Lower lobe of right lung (tissue), 2 donors: Measurements from ENCODE around the gene FLT3. TPM values are rescaled to one million over a fixed set of nuclear protein-coding genes. Genes with fewer than 3 reads are reported as not detected.
"Not testable (repeated sequence)": the region's sequence is repeated elsewhere in the genome, so short reads cannot be mapped to it uniquely, and the experiment has no call there.

Experiments used
- ATAC-seq, 2 donors: fragments of 200-7000 bp; cut with Tn5 transposase; one replicate each; pipeline ENCODE4 v1.9.1; 2020 to 2022; ENCODE audit warnings: mild to moderate bottlenecking in 2 of 2, moderate library complexity in 2 of 2
- DNase-seq: peaks from one replicate; pipeline ENCODE4 v3.0.0-alpha.2; 2020
- H3K27ac ChIP-seq: fragments of 200-600 bp; one replicate; pipeline ENCODE4 v1.8.0; 2022
- H3K27me3 ChIP-seq: fragments of 200-600 bp; one replicate; pipeline ENCODE4 v1.8.0; 2022; ENCODE audit warnings: low read depth
- H3K36me3 ChIP-seq: fragments of 200-600 bp; one replicate; pipeline ENCODE4 v1.8.0; 2022; ENCODE audit warnings: mild to moderate bottlenecking
- H3K4me1 ChIP-seq: fragments of 200-600 bp; one replicate; pipeline ENCODE4 v1.8.0; 2022
- H3K4me3 ChIP-seq: fragments of 200-600 bp; one replicate; pipeline ENCODE4 v1.8.0; 2022; ENCODE audit warnings: mild to moderate bottlenecking
- H3K9me3 ChIP-seq: fragments of 200-600 bp; one replicate; pipeline ENCODE4 v1.8.0; 2022
- CTCF ChIP-seq: fragments of 200-600 bp; IDR thresholded peaks from one replicate; pipeline ENCODE4 v1.8.0; 2022; ENCODE audit warnings: antibody characterized with exemption, mild to moderate bottlenecking
- intact Hi-C: fragments of 100-400 bp; cut with DNase I; formaldehyde crosslinking; loops from one replicate; pipeline ENCODE4 v1.11.0; 2022
- total RNA-seq: library from RNA; stranded (reverse); fragmentation: NEBNext Ultra II Directional; extraction: Animal tissue kit (Norgen Biotek cat#: 25700); gene quantifications from one replicate; pipeline ENCODE4 v1.2.1, GENCODE V29; 2021
- donor health status: DM: no; HTN: yes; CAD: no; lungs with severe emphysema.

Gene FLT3
- total RNA-seq, 1 donor from 2014 or later: 1.6 TPM

GRCh38 chr13:28097503-28097902 is 2.9 kb downstream of the FLT3 start:
- H3K9me3 ChIP-seq: no peaks in the 10 kb centered on the region
- intact Hi-C loops: no loop called here
- TF ChIP-seq CTCF: no peak
- no peak overlapping the region for H3K27ac ChIP-seq
- H3K27me3 ChIP-seq: peaks cover 64% of the 10 kb centered on the region
- no peak overlapping the region for H3K4me3 ChIP-seq
- H3K36me3 ChIP-seq: no peaks in the 10 kb centered on the region
- DNase-seq: no peak
- peaks cover 14% of the 10 kb centered on the region for H3K4me1 ChIP-seq
- no peak for ATAC-seq

DNA sequence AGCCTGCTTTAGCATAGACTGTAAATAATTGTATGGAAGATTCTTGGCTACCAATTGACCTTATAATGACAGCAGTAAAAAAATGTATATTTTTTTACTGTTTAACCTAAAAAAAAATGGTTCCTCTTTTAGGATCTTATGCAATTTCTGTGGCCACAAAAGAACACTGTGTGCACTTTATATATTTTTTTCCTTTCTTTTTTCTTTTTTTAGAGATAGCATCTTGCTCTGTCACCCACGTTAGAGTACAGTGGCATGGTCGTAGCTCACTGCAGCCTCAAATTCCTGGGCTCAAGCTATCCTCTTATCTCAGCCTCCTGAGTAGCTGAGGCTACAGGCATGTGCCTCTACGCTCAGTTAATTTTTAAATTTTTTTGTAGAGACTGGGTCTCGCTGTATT is 6.1 kb downstream of the FLT3 start:
- H3K27ac ChIP-seq: no peak overlapping the region
- DNase-seq (no peak), ATAC-seq (no peak)
- H3K9me3 ChIP-seq: no peaks in the 10 kb centered on the region
- no peak overlapping the region for H3K4me3 ChIP-seq
- no peaks in the 10 kb centered on the region for H3K4me1 ChIP-seq
- no peaks in the 10 kb centered on the region for H3K36me3 ChIP-seq
- no peak for TF ChIP-seq CTCF
- peaks cover 34% of the 10 kb centered on the region for H3K27me3 ChIP-seq
- intact Hi-C loops: no loop called here

GRCh38 chr13:28093881-28094280 is 6.5 kb downstream of the FLT3 start:
- H3K9me3 ChIP-seq: no peaks in the 10 kb centered on the region
- H3K4me1 ChIP-seq: no peaks in the 10 kb centered on the region
- H3K36me3 ChIP-seq: no peaks in the 10 kb centered on the region
- TF ChIP-seq CTCF: no peak
- no peak overlapping the region for H3K4me3 ChIP-seq
- no peak for DNase-seq
- H3K27ac ChIP-seq: no peak overlapping the region
- no peak for ATAC-seq
- H3K27me3 ChIP-seq: peaks cover 30% of the 10 kb centered on the region
- intact Hi-C loops: no loop called here

DNA sequence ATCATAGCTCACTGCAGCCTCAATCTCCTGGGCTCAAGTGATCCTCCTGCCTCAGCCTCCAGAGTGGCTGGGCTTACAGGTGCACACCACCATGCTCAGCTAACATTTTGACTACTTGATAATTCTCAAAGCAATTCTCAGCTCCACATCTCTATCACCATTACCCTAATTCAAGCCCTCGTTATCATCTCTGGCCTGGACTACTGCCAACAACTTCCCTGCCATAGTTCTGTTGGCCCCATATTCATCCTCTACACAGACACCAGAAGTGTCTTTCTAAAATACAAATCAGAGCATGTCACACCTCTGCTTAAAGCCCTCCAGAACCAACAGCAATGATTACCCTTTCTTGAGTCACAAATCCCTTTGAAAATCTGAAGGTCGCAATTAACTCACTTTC is 7.9 kb downstream of the FLT3 start:
- Histone ChIP-seq H3K4me3 (no peak overlapping the region), H3K27me3 (peaks cover 22% of the 10 kb centered on the region), H3K27ac (no peak overlapping the region), H3K4me1 (no peaks in the 10 kb centered on the region), H3K36me3 (no peaks in the 10 kb centered on the region), H3K9me3 (no peaks in the 10 kb centered on the region)
- intact Hi-C loops: no loop called here
- no peak for ATAC-seq
- DNase-seq: no peak
- no peak for TF ChIP-seq CTCF

DNA sequence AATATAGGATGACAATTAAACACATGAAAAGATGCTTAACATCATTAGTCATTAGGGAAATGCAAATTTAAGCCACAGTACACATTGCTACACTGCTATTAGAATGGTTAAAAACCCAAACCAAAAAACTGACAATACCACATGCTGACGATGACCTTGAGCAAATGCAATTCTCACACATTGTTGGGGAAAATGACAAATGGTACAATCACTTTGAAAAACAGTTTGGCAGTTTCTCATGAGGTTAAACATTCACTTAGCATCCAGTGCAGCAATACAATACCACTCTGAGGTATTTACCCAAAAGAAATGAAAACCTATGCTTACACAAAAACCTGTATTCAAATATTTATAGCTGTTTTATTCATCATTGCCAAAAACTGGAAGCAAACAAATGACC is 11.3 kb downstream of the FLT3 start:
- Histone ChIP-seq H3K4me1 (no peaks in the 10 kb centered on the region), H3K36me3 (no peaks in the 10 kb centered on the region), H3K9me3 (no peaks in the 10 kb centered on the region), H3K4me3 (no peak overlapping the region), H3K27ac (no peak overlapping the region), H3K27me3 (peaks cover 9% of the 10 kb centered on the region)
- ATAC-seq (no peak), DNase-seq (no peak)
- intact Hi-C loops: no loop called here
- TF ChIP-seq CTCF: no peak

DNA sequence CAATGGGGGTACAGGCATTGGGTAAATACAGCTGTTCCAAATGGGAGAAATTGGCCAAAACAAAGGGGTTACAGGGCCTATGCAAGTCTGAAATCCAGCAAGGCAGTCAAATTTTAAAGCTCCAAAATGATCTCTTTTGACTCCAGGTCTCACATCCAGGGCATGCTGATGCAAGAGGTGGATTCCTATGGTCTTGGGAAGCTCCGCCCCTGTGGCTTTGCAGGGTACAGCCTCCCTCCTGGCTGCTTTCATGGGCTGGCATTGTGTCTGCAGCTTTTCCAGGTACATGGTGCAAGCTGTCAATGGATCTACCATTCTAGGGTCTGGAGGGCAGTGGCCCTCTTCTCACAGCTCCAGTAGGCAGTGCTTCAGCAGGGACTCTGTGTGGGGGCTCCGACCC is 22.6 kb downstream of the FLT3 start:
- ATAC-seq, H3K27ac ChIP-seq, DNase-seq, intact Hi-C loops, H3K36me3 ChIP-seq, H3K4me3 ChIP-seq, H3K9me3 ChIP-seq, H3K27me3 ChIP-seq, H3K4me1 ChIP-seq: not testable (repeated sequence)
